HepG2 (cell line): ENCODE measurements around the gene ALG11. TPM values are rescaled to one million over a fixed set of nuclear protein-coding genes. Genes with fewer than 3 reads are reported as not detected.

ENCODE experiments used
- CBX5 ChIP-seq: sonication (generic); formaldehyde crosslinking; IDR thresholded peaks from 2 replicates; pipeline ENCODE4 v1.4.0; 2020; ENCODE audit warnings: missing genetic modification reagents, borderline replicate concordance
- DNMT1 ChIP-seq: sonication (generic); formaldehyde crosslinking; IDR thresholded peaks from 2 replicates; pipeline ENCODE4 v1.5.1; 2020; ENCODE audit warnings: mild to moderate bottlenecking, missing genetic modification reagents
- EP300 ChIP-seq, 3 experiments: sonication (generic) in 1 of 3; formaldehyde crosslinking in 1 of 3; IDR thresholded peaks; 2 replicates each; pipeline versions ENCODE4 v1.5.1 to v1.6.1; 2011 to 2020; ENCODE audit warnings: low read depth in 2 of 3, low read length in 2 of 3, borderline replicate concordance in 1 of 3, improper control_type of control experiment in 1 of 3, mild to moderate bottlenecking in 1 of 3, missing genetic modification reagents in 1 of 3, moderate library complexity in 1 of 3
- FOXC1 ChIP-seq: sonication (generic); formaldehyde crosslinking; IDR thresholded peaks from 2 replicates; pipeline ENCODE4 v1.8.0; 2022; ENCODE audit warnings: mild to moderate bottlenecking, missing genetic modification reagents, borderline replicate concordance
- HNF4A ChIP-seq: sonication (generic); formaldehyde crosslinking; IDR thresholded peaks from 2 replicates; pipeline ENCODE4 v1.4.0; 2020; ENCODE audit warnings: missing genetic modification reagents
- HNF4G ChIP-seq, 2 experiments: sonication (generic) in 1 of 2; formaldehyde crosslinking in 1 of 2; IDR thresholded peaks; 2 replicates each; pipeline versions ENCODE4 v1.4.0 to v1.6.1; 2011 to 2020; ENCODE audit warnings: borderline replicate concordance in 2 of 2, low read depth in 2 of 2, mild to moderate bottlenecking in 2 of 2, low read length in 1 of 2, missing genetic modification reagents in 1 of 2, moderate library complexity in 1 of 2
- LCORL ChIP-seq, 2 experiments: fragments of 450-650 bp in 1 of 2; sonication (generic) in 1 of 2; formaldehyde crosslinking in 1 of 2; IDR thresholded peaks; 2 replicates each; pipeline versions ENCODE4 v1.5.0 to v1.6.1; 2017 to 2020; ENCODE audit warnings: antibody characterized with exemption in 1 of 2, missing genetic modification reagents in 1 of 2
- MAZ ChIP-seq, 2 experiments: sonication (generic) in 1 of 2; formaldehyde crosslinking in 1 of 2; IDR thresholded peaks; 2 replicates each; pipeline versions ENCODE4 v1.5.0 to v1.6.1; 2012 to 2020; ENCODE audit warnings: low read depth in 2 of 2, mild to moderate bottlenecking in 2 of 2, borderline replicate concordance in 1 of 2, improper control_type of control experiment in 1 of 2, low read length in 1 of 2, missing genetic modification reagents in 1 of 2, moderate library complexity in 1 of 2
- MLLT10 ChIP-seq: sonication (generic); formaldehyde crosslinking; IDR thresholded peaks from 2 replicates; pipeline ENCODE4 v1.4.0; 2020; ENCODE audit warnings: missing genetic modification reagents
- NR1H2 ChIP-seq: sonication (generic); formaldehyde crosslinking; IDR thresholded peaks from 2 replicates; pipeline ENCODE4 v1.8.1; 2022; ENCODE audit warnings: low read depth, missing genetic modification reagents, borderline replicate concordance
- PAXIP1 ChIP-seq: sonication (generic); formaldehyde crosslinking; conservative IDR thresholded peaks from 2 replicates; pipeline ENCODE4 v1.4.0; 2020; ENCODE audit warnings: mild to moderate bottlenecking, missing genetic modification reagents, moderate library complexity
- SIN3A ChIP-seq: IDR thresholded peaks from 2 replicates; pipeline ENCODE4 v1.6.1; 2011; ENCODE audit warnings: low read depth, mild to moderate bottlenecking, control low read depth, low read length, borderline replicate concordance
- SOX13 ChIP-seq, 3 experiments: fragments of 450-650 bp in 1 of 3; sonication (generic) in 1 of 3; formaldehyde crosslinking in 1 of 3; IDR thresholded peaks in 2 of 3; conservative IDR thresholded peaks in 1 of 3; 2 replicates each; pipeline versions ENCODE4 v1.5.0 to v1.6.1; 2016 to 2020; ENCODE audit warnings: antibody characterized with exemption in 1 of 3, mild to moderate bottlenecking in 1 of 3, missing compliant biosample characterization in 1 of 3, missing genetic modification reagents in 1 of 3, moderate library complexity in 1 of 3
- SOX6 ChIP-seq, 2 experiments: fragments of 450-650 bp in 1 of 2; sonication (generic) in 1 of 2; formaldehyde crosslinking in 1 of 2; IDR thresholded peaks; 2 replicates each; pipeline versions ENCODE4 v1.4.0 to v1.6.1; 2017 to 2020; ENCODE audit warnings: antibody characterized with exemption in 1 of 2, mild to moderate bottlenecking in 1 of 2, missing genetic modification reagents in 1 of 2
- SRF ChIP-seq: IDR thresholded peaks from 2 replicates; pipeline ENCODE4 v1.6.1; 2011; ENCODE audit warnings: mild to moderate bottlenecking, low read depth, low read length, moderate library complexity
- TERF1 ChIP-seq: sonication (generic); formaldehyde crosslinking; IDR thresholded peaks from 2 replicates; pipeline ENCODE4 v1.8.0; 2022; ENCODE audit warnings: mild to moderate bottlenecking, missing genetic modification reagents, moderate library complexity
- THRA ChIP-seq: sonication (generic); formaldehyde crosslinking; IDR thresholded peaks from 2 replicates; pipeline ENCODE4 v1.4.0; 2020; ENCODE audit warnings: missing genetic modification reagents, borderline replicate concordance
- ZNF577 ChIP-seq: sonication (generic); formaldehyde crosslinking; IDR thresholded peaks from 2 replicates; pipeline ENCODE4 v1.4.0; 2020; ENCODE audit warnings: mild to moderate bottlenecking, low read depth, missing genetic modification reagents, borderline replicate concordance
- ZNF607 ChIP-seq: sonication (generic); formaldehyde crosslinking; IDR thresholded peaks from 2 replicates; pipeline ENCODE4 v1.5.1; 2020; ENCODE audit warnings: missing genetic modification reagents, mild to moderate bottlenecking, borderline replicate concordance
- ZNF780A ChIP-seq: sonication (generic); formaldehyde crosslinking; IDR thresholded peaks from 2 replicates; pipeline ENCODE4 v1.8.0; 2022; ENCODE audit warnings: mild to moderate bottlenecking, missing genetic modification reagents, moderate library complexity
- polyA plus RNA-seq, 8 experiments: library from polyadenylated mRNA; depleted of rRNA in 3 of 8; stranded (reverse) in 7 of 8; unstranded in 1 of 8; fragments of >200 nt; fragmentation: Illumina TruSeq in 4 of 8; extraction: Trizol in 4 of 8; gene quantifications; 2 replicates each; pipeline versions ENCODE4 v1.2.1 to v1.2.3, GENCODE V29; 2011 to 2016; ENCODE audit warnings: low read depth in 4 of 8, missing spikeins in 1 of 8, mixed read lengths in 1 of 8; ENCODE audit not compliant: insufficient read depth in 1 of 8
- total RNA-seq, 5 experiments: library from RNA; depleted of rRNA; stranded (reverse); fragments of >200 nt; fragmentation: Illumina TruSeq; extraction: Trizol; gene quantifications; 2 replicates each; pipeline ENCODE4 v1.2.3, GENCODE V29; 2016; ENCODE audit warnings: low read depth in 1 of 5

Gene ALG11
- total and polyA plus RNA-seq, 2 of the 13 experiments (the other 11 are each of a cell fraction or from before 2014, with no cell fraction given) = 14.7 to 27.9 TPM

- TF ChIP-seq EP300 (IDR thresholded peaks at IDR 0.05; ENCODE audit: low read depth in 2 of 2, low read length in 2 of 2) (peak in 1 of 2 experiments; percentile 43; a peak in 1 of 4 replicates), EP300 (CRISPR knock-in tag; IDR thresholded peaks at IDR 0.05; ENCODE audit: borderline replicate concordance) (no peak), MLLT10 (no peak), ZNF607 (CRISPR knock-in tag) (no peak), FOXC1 (CRISPR knock-in tag) (no peak), PAXIP1 (CRISPR knock-in tag) (0 out of 2 replicates have a peak, but pooled peaks have one; percentile 19), THRA (CRISPR knock-in tag) (no peak), ZNF577 (CRISPR knock-in tag) (no peak), LCORL (IDR thresholded peaks at IDR 0.05) (0 out of 2 replicates have a peak, but pooled peaks have one; percentile 42), LCORL (CRISPR knock-in tag; IDR thresholded peaks at IDR 0.05) (no peak), NR1H2 (no peak), DNMT1 (CRISPR knock-in tag) (no peak), TERF1 (CRISPR knock-in tag) (no peak), CBX5 (CRISPR knock-in tag) (0 out of 2 replicates have a peak, but pooled peaks have one; percentile 51), HNF4G (IDR thresholded peaks at IDR 0.05; ENCODE audit: borderline replicate concordance, low read depth, low read length) (0 out of 2 replicates have a peak, but pooled peaks have one; percentile 43), HNF4G (CRISPR knock-in tag; IDR thresholded peaks at IDR 0.05; ENCODE audit: borderline replicate concordance, low read depth) (no peak), SIN3A (no peak), SOX6 (IDR thresholded peaks at IDR 0.05) (no peak), SOX6 (CRISPR knock-in tag; IDR thresholded peaks at IDR 0.05) (peak; percentile 64), MAZ (IDR thresholded peaks at IDR 0.05; ENCODE audit: borderline replicate concordance, low read depth, low read length) (peak; percentile 72; the same call in 1 of the 2 replicates), MAZ (CRISPR knock-in tag; IDR thresholded peaks at IDR 0.05; ENCODE audit: low read depth) (no peak), HNF4A (CRISPR knock-in tag) (peak; percentile 51; the same call in 1 of the 2 replicates), SRF (peak; percentile 86; the same call in 1 of the 2 replicates), SOX13 (IDR thresholded peaks at IDR 0.05) (0 out of 2 replicates have a peak, but pooled peaks have one; percentile 51), SOX13 (CRISPR knock-in tag; conservative IDR thresholded peaks at IDR 0.05 in 1 of 2, IDR thresholded peaks at IDR 0.05 in 1 of 2) (peak in 1 of 2 experiments; percentile 65; a peak in 2 of 4 replicates), ZNF780A (peak; percentile 100)
Measured at GRCh38 chr13:52067237-52067636, 55.0 kb downstream of the ALG11 start (continued).
